Mucosa of rectum (tissue), 2 donors: ENCODE data around the gene RMND5A.

ENCODE experiments used
- H3K27ac ChIP-seq, 2 donors: one replicate each; pipeline ENCODE4 v1.7.0; 2013; ENCODE audit warnings: inconsistent platforms in 2 of 2, low read depth in 2 of 2, low read length in 2 of 2
- H3K27me3 ChIP-seq, 2 donors: one replicate each; pipeline ENCODE4 v1.7.0; 2013; ENCODE audit warnings: low read length in 2 of 2; ENCODE audit not compliant: control insufficient read depth in 2 of 2, insufficient read depth in 2 of 2
- H3K36me3 ChIP-seq, 2 donors: one replicate each; pipeline ENCODE4 v1.7.0; 2013; ENCODE audit warnings: low read length in 2 of 2; ENCODE audit not compliant: control insufficient read depth in 2 of 2, insufficient read depth in 2 of 2
- H3K4me1 ChIP-seq, 2 donors: one replicate each; pipeline ENCODE4 v1.7.0; 2013; ENCODE audit warnings: low read length in 2 of 2, mild to moderate bottlenecking in 1 of 2; ENCODE audit not compliant: control insufficient read depth in 2 of 2, insufficient read depth in 2 of 2
- H3K4me3 ChIP-seq, 2 donors: one replicate each; pipeline ENCODE4 v1.7.0; 2013; ENCODE audit warnings: low read length in 2 of 2
- H3K9ac ChIP-seq, 2 donors: one replicate each; pipeline ENCODE4 v1.7.0; 2013; ENCODE audit warnings: low read length in 2 of 2, low read depth in 1 of 2, mild to moderate bottlenecking in 1 of 2
- H3K9me3 ChIP-seq, 2 donors: one replicate each; pipeline ENCODE4 v1.7.0; 2013; ENCODE audit warnings: low read length in 2 of 2; ENCODE audit not compliant: control insufficient read depth in 2 of 2
- donor health status: healthy.
- donor health status: Normal muscosa, but diverticular disease.

The RMND5A gene

GRCh38 chr2:86807468-86808275 lies 87.6 kb downstream of the RMND5A start:
- H3K9ac ChIP-seq, result peak overlapping the region; percentile 6 to 44
- H3K4me3 ChIP-seq, result peak overlapping the region; percentile 68 to 73
- no peak overlapping the region for H3K27ac ChIP-seq
- no peaks in the 10 kb centered on the region for H3K36me3 ChIP-seq
- no peaks in the 10 kb centered on the region for H3K9me3 ChIP-seq
- H3K4me1 ChIP-seq, result peaks cover 12 to 17% of the 10 kb centered on the region in 2 donors
- peaks cover 12 to 20% of the 10 kb centered on the region in 2 donors for H3K27me3 ChIP-seq

GRCh38 chr2:86808315-86809161 lies 88.4 kb downstream of the RMND5A start:
- Histone ChIP-seq H3K4me1 (peaks cover 12 to 17% of the 10 kb centered on the region in 2 donors), H3K9me3 (no peaks in the 10 kb centered on the region), H3K27me3 (peaks cover 12 to 20% of the 10 kb centered on the region in 2 donors), H3K9ac (peak overlapping the region in 1 of 2 donors; percentile 44), H3K36me3 (no peaks in the 10 kb centered on the region), H3K27ac (no peak overlapping the region), H3K4me3 (peak overlapping the region; percentile 68 to 73)

DNA sequence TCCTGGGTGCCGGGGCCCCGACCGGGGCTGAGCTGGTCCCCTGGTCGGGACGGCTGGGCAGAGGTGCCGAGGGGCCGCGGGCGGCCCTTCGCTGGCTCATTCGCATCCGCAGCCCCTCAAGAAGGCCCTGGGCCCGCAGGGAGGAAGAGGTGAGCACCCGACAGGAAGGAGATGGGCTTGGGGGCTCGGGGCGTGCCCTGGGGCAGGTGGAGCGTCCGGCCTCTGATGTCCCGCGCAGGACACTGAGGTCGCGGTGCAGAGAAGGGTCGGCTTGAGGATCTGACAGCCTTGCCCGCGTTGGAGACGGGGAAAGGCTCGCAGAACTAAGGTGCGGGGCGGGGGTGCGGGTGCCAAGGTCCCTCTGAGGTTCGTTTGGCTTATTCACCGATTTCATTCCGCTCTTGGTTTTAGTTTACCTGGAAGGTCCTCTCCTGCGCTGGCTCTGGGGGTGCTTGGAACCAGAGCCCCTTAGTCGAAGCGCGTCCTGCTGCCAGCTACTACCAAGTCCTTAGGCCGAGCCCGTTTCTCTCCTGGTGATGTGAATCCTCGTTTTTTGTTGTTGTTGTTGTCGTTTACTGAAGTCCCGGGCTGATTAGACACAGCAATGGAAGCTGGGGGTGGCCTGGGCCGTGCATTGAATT lies 89.5 kb downstream of the RMND5A start:
- peaks cover 12 to 17% of the 10 kb centered on the region in 2 donors for H3K4me1 ChIP-seq
- H3K9me3 ChIP-seq, result no peaks in the 10 kb centered on the region
- peaks cover 12 to 20% of the 10 kb centered on the region in 2 donors for H3K27me3 ChIP-seq
- H3K4me3 ChIP-seq, result peak overlapping the region in 1 of 2 donors; percentile 7
- no peaks in the 10 kb centered on the region for H3K36me3 ChIP-seq
- no peak overlapping the region for H3K9ac ChIP-seq
- no peak overlapping the region for H3K27ac ChIP-seq

GRCh38 chr2:86815611-86816010 lies 95.5 kb downstream of the RMND5A start:
- Histone ChIP-seq H3K4me1 (no peaks in the 10 kb centered on the region), H3K4me3 (no peak overlapping the region), H3K9me3 (no peaks in the 10 kb centered on the region), H3K27ac (no peak overlapping the region), H3K36me3 (no peaks in the 10 kb centered on the region), H3K27me3 (peaks cover 0 to 6% of the 10 kb centered on the region in 2 donors), H3K9ac (no peak overlapping the region)

DNA sequence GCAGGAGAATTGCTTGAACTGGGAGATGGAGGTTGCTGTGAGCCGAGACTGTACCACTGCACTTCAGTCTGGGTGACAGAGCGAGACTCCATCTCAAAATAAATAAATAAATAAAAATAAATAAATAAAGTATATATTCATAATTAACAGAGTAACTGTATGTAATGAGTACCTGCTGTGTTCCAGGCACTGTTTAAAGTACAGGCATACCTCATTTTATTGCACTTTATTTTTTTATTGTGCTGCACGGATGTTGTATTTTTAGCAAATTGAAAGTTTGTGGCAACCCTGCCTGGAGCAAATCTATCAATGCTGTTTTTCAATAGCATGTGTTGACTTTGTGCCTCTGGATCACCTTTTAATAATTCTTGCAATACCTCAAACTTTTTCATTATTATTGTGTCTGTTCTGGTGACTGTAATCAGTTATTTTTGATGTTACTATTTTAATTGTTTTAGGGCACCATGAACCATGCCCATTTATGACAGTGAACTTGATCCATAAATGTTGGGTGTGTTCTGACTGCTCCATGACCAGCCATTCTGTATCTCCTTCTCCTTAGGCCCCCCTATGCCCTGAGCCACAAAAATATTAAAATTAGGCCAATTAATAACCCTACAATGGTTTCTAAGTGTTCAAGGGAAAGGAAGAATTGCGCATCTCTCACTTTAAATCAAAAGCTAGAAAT lies 98.2 kb downstream of the RMND5A start:
- Histone ChIP-seq H3K27ac (no peak overlapping the region), H3K4me3 (no peak overlapping the region)

GRCh38 chr2:86818957-86819356 lies 98.9 kb downstream of the RMND5A start:
- H3K36me3 ChIP-seq, result no peaks in the 10 kb centered on the region
- no peak overlapping the region for H3K27ac ChIP-seq
- no peak overlapping the region for H3K4me3 ChIP-seq
- H3K27me3 ChIP-seq, result no peaks in the 10 kb centered on the region
- no peaks in the 10 kb centered on the region for H3K9me3 ChIP-seq
- H3K4me1 ChIP-seq, result no peaks in the 10 kb centered on the region
- H3K9ac ChIP-seq, result no peak overlapping the region

More for the DNA sequence above, 98.2 kb downstream of the RMND5A start:
- no peaks in the 10 kb centered on the region for H3K27me3 ChIP-seq
- H3K9ac ChIP-seq, result no peak overlapping the region
- no peaks in the 10 kb centered on the region for H3K4me1 ChIP-seq
- no peaks in the 10 kb centered on the region for H3K36me3 ChIP-seq
- no peaks in the 10 kb centered on the region for H3K9me3 ChIP-seq

GRCh38 chr2:86821306-86821705 lies 101.2 kb downstream of the RMND5A start:
- Histone ChIP-seq H3K9ac (no peak overlapping the region), H3K4me1 (no peaks in the 10 kb centered on the region), H3K4me3 (no peak overlapping the region), H3K27ac (no peak overlapping the region), H3K27me3 (no peaks in the 10 kb centered on the region), H3K9me3 (no peaks in the 10 kb centered on the region), H3K36me3 (no peaks in the 10 kb centered on the region)

- Histone ChIP-seq H3K27me3 (no peaks in the 10 kb centered on the region), H3K36me3 (no peaks in the 10 kb centered on the region), H3K27ac (no peak overlapping the region), H3K9ac (no peak overlapping the region), H3K4me3 (no peak overlapping the region), H3K4me1 (no peaks in the 10 kb centered on the region), H3K9me3 (no peaks in the 10 kb centered on the region)
Observed at GRCh38 chr2:86821842-86822241, 101.8 kb downstream of the RMND5A start.

- no peak overlapping the region for H3K4me3 ChIP-seq
- H3K27me3 ChIP-seq, result no peaks in the 10 kb centered on the region
- no peaks in the 10 kb centered on the region for H3K9me3 ChIP-seq
- H3K4me1 ChIP-seq, result no peaks in the 10 kb centered on the region
- H3K36me3 ChIP-seq, result no peaks in the 10 kb centered on the region
- no peak overlapping the region for H3K9ac ChIP-seq
- H3K27ac ChIP-seq, result no peak overlapping the region
Observed at GRCh38 chr2:86822668-86823345, 102.7 kb downstream of the RMND5A start.
